ENCODE measurements around the gene MRPL19. TPM values are rescaled to one million over a fixed set of nuclear protein-coding genes. Genes with fewer than 3 reads are reported as not detected.

The MRPL19 gene
- polyA plus RNA-seq, 3 donors, result 4.5 to 25.0 (median 25.0) TPM

- peaks cover 11 to 16% (median 13%) of the 10 kb centered on the region in 3 donors for H3K27me3 Mint-ChIP-seq (ENCODE audit: low read depth in 3 of 3)
- no peak overlapping the region for H3K9ac ChIP-seq (ENCODE audit: insufficient read depth, low read length, poor library complexity, severe bottlenecking)
These were observed 13.0 kb upstream of the MRPL19 start for GRCh38 chr2:75633620-75634019.

GRCh38 chr2:75634945-75635344 lies 11.6 kb upstream of the MRPL19 start:
- no peak overlapping the region for H3K4me3 ChIP-seq (replicated peaks in 1 of 3; ENCODE audit: low read depth in 2 of 3, low read length in 3 of 3)
- H3K79me2 ChIP-seq (ENCODE audit: insufficient read depth, low read length), result no peaks in the 10 kb centered on the region
- no peak overlapping the region for H3K9ac ChIP-seq (ENCODE audit: insufficient read depth, low read length, poor library complexity, severe bottlenecking)
- TF ChIP-seq, protein P1, sequence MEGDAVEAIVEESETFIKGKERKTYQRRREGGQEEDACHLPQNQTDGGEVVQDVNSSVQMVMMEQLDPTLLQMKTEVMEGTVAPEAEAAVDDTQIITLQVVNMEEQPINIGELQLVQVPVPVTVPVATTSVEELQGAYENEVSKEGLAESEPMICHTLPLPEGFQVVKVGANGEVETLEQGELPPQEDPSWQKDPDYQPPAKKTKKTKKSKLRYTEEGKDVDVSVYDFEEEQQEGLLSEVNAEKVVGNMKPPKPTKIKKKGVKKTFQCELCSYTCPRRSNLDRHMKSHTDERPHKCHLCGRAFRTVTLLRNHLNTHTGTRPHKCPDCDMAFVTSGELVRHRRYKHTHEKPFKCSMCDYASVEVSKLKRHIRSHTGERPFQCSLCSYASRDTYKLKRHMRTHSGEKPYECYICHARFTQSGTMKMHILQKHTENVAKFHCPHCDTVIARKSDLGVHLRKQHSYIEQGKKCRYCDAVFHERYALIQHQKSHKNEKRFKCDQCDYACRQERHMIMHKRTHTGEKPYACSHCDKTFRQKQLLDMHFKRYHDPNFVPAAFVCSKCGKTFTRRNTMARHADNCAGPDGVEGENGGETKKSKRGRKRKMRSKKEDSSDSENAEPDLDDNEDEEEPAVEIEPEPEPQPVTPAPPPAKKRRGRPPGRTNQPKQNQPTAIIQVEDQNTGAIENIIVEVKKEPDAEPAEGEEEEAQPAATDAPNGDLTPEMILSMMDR (IDR thresholded peaks at IDR 0.05), result no peak
- no peaks in the 10 kb centered on the region for H4K20me1 ChIP-seq (ENCODE audit: insufficient read depth, low read length)
- Mint-ChIP-seq H3K27ac (no peak overlapping the region), H3K36me3 (no peaks in the 10 kb centered on the region), H3K4me1 (no peaks in the 10 kb centered on the region), H3K4me3 (no peak overlapping the region), H3K9me3 (no peaks in the 10 kb centered on the region), H3K27me3 (ENCODE audit: low read depth in 3 of 3) (peaks cover 14 to 17% (median 15%) of the 10 kb centered on the region in 3 donors)
- no peak overlapping the region for H3K4me2 ChIP-seq (replicated peaks; ENCODE audit: extremely low read depth, low read length, poor library complexity, severe bottlenecking)
- no CpG with 5 or more reads among the region's 1 CpG for WGBS (ENCODE audit: insufficient coverage)
- no peaks in the 10 kb centered on the region for H3K36me3 ChIP-seq (replicated peaks in 1 of 2; ENCODE audit: control insufficient read depth in 1 of 2, insufficient read depth in 2 of 2, low read length in 2 of 2)
- no peak overlapping the region for H2AFZ ChIP-seq (ENCODE audit: insufficient read depth, low read depth, low read length, poor library complexity, severe bottlenecking)
- no peak for DNase-seq
- no peaks in the 10 kb centered on the region for H3K9me3 ChIP-seq (replicated peaks in 1 of 2; ENCODE audit: control insufficient read depth in 1 of 2, insufficient read depth in 1 of 2, low read length in 2 of 2)
- H3K27me3 ChIP-seq (ENCODE audit: control insufficient read depth in 2 of 2, insufficient read depth in 2 of 2, low read length in 2 of 2), result peaks cover 2% of the 10 kb centered on the region in 2 donors
- no peak overlapping the region for H3K27ac ChIP-seq (ENCODE audit: low read depth in 1 of 2, low read length in 2 of 2)
- intact Hi-C loops (cut with micrococcal nuclease), result loop anchor here in 1 of 2 donors (10.0 kb wide), 1 partner anchor 940 kb away; no protein-coding TSS in a partner anchor
- H3K4me1 ChIP-seq (ENCODE audit: control insufficient read depth in 1 of 2, insufficient read depth in 2 of 2, low read length in 2 of 2), result no peaks in the 10 kb centered on the region

More at GRCh38 chr2:75633620-75634019, 13.0 kb upstream of the MRPL19 start:
- H3K4me3 ChIP-seq (replicated peaks in 1 of 3; ENCODE audit: low read depth in 2 of 3, low read length in 3 of 3), result no peak overlapping the region
- Mint-ChIP-seq H3K27ac (no peak overlapping the region), H3K9me3 (no peaks in the 10 kb centered on the region), H3K4me1 (no peaks in the 10 kb centered on the region), H3K4me3 (no peak overlapping the region), H3K36me3 (no peaks in the 10 kb centered on the region)
- H3K27me3 ChIP-seq (ENCODE audit: control insufficient read depth in 2 of 2, insufficient read depth in 2 of 2, low read length in 2 of 2), result peaks cover 2% of the 10 kb centered on the region in 2 donors
- intact Hi-C loops (cut with micrococcal nuclease), result loop anchor here in 1 of 2 donors (10.0 kb wide), 1 partner anchor 939 kb away; no protein-coding TSS in a partner anchor
- no peaks in the 10 kb centered on the region for H3K36me3 ChIP-seq (replicated peaks in 1 of 2; ENCODE audit: control insufficient read depth in 1 of 2, insufficient read depth in 2 of 2, low read length in 2 of 2)
- no peak overlapping the region for H2AFZ ChIP-seq (ENCODE audit: insufficient read depth, low read depth, low read length, poor library complexity, severe bottlenecking)
- H3K4me2 ChIP-seq (replicated peaks; ENCODE audit: extremely low read depth, low read length, poor library complexity, severe bottlenecking), result no peak overlapping the region
- no peaks in the 10 kb centered on the region for H3K79me2 ChIP-seq (ENCODE audit: insufficient read depth, low read length)
- H3K27ac ChIP-seq (ENCODE audit: low read depth in 1 of 2, low read length in 2 of 2), result no peak overlapping the region
- H3K4me1 ChIP-seq (ENCODE audit: control insufficient read depth in 1 of 2, insufficient read depth in 2 of 2, low read length in 2 of 2), result no peaks in the 10 kb centered on the region
- DNase-seq, result no peak
- no CpG with 5 or more reads among the region's 3 CpGs for WGBS (ENCODE audit: insufficient coverage)
- TF ChIP-seq, protein P1 (IDR thresholded peaks at IDR 0.05), result no peak
- no peaks in the 10 kb centered on the region for H4K20me1 ChIP-seq (ENCODE audit: insufficient read depth, low read length)
- no peaks in the 10 kb centered on the region for H3K9me3 ChIP-seq (replicated peaks in 1 of 2; ENCODE audit: control insufficient read depth in 1 of 2, insufficient read depth in 1 of 2, low read length in 2 of 2)

Data from CD14-positive monocyte (primary cell).